ENCODE measurements around the gene OR6Y1. TPM values are rescaled to one million over a fixed set of nuclear protein-coding genes. Genes with fewer than 3 reads are reported as not detected.

The OR6Y1 gene
- polyA plus RNA-seq, 3 donors: 0.04 TPM; not detected in 2

DNA sequence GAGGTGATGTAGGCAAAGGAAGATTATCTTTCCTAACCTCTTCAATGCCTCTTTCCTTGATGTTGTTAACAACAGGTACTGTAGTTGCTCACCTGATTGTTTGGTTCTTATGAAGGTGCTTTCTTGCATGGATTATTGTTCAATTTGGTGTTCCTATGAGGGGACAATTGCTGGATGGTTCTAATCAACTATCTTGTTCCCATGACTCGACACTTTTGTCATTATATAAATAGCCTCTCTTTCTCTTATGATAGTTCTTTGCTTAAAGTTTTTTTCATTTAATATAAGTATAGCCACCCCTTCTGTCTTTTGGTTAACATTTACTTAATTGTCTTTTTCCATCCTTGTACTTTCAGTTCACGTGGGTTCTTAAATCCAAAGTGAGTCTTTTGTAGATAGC lies 46.7 kb downstream of the OR6Y1 start:
- DNase-seq (ENCODE audit: low read depth in 3 of 3, low spot score in 2 of 3): no peak

GRCh38 chr1:158506369-158506987 lies 47.7 kb downstream of the OR6Y1 start:
- no peak for DNase-seq (ENCODE audit: low read depth in 3 of 3, low spot score in 2 of 3)

- peak in 1 of 3 donors; percentile 1 for DNase-seq (ENCODE audit: low read depth in 3 of 3, low spot score in 2 of 3)
These were observed 57.8 kb downstream of the OR6Y1 start for GRCh38 chr1:158496374-158496773.

DNA sequence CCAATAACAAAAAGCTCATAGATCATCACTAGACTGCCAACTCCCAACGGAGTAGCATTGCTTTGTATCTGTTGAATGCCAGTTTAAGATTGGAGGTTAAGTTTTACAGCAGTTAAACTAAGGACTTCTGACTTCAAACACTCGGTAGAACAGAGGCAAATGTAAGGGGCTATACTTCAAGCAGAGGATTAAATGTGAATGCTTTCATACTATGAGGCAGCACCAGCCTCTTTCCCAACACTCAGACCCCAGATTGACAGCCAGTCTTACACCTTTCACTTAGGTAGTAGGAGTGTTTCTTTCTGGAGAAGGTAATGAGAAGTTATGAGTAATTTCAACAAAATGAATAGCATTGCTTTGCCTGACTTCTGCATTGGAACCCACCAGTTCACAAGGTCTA lies 59.4 kb downstream of the OR6Y1 start:
- DNase-seq (ENCODE audit: low read depth in 3 of 3, low spot score in 2 of 3): no peak

Other genes with a start within 250 kb of the OR6Y1 start
- gene CD1B, start 222.9 kb downstream of the OR6Y1 start, polyA plus RNA-seq (ENCODE audit: insufficient read length in 3 of 3): under 1 TPM in 1 of 3 donors, not detected in 2; 0.13 TPM
- under 1 TPM; 0.18 to 0.36 (median 0.30) TPM for gene CD1E, start 200.5 kb downstream of the OR6Y1 start, polyA plus RNA-seq (ENCODE audit: insufficient read length in 3 of 3)
- not detected for gene OR10T2, start 154.9 kb downstream of the OR6Y1 start, polyA plus RNA-seq (ENCODE audit: insufficient read length in 3 of 3)
- gene OR10K2, start 128.2 kb downstream of the OR6Y1 start, polyA plus RNA-seq (ENCODE audit: insufficient read length in 3 of 3): not detected
- gene OR10K1, start 92.6 kb downstream of the OR6Y1 start, polyA plus RNA-seq (ENCODE audit: insufficient read length in 3 of 3): not detected
- not detected for gene OR10R2, start 82.2 kb downstream of the OR6Y1 start, polyA plus RNA-seq (ENCODE audit: insufficient read length in 3 of 3)
- gene OR6P1, start 16.2 kb upstream of the OR6Y1 start, polyA plus RNA-seq (ENCODE audit: insufficient read length in 3 of 3): not detected
- gene OR10X1, start 25.5 kb upstream of the OR6Y1 start, polyA plus RNA-seq (ENCODE audit: insufficient read length in 3 of 3): not detected
- under 1 TPM; 0.01 to 0.07 (median 0.03) TPM for gene OR10Z1, start 50.9 kb upstream of the OR6Y1 start, polyA plus RNA-seq (ENCODE audit: insufficient read length in 3 of 3)
- gene SPTA1, start 132.3 kb upstream of the OR6Y1 start, polyA plus RNA-seq (ENCODE audit: insufficient read length in 3 of 3): 1 to 10 TPM; 1.2 to 3.4 (median 1.2) TPM
- not detected for gene OR6K2, start 146.2 kb upstream of the OR6Y1 start, polyA plus RNA-seq (ENCODE audit: insufficient read length in 3 of 3)
- gene OR6K3, start 166.3 kb upstream of the OR6Y1 start, polyA plus RNA-seq (ENCODE audit: insufficient read length in 3 of 3): under 1 TPM in 2 of 3 donors, not detected in 1; 0.07 to 0.12 TPM
- not detected for gene OR6K6, start 200.3 kb upstream of the OR6Y1 start, polyA plus RNA-seq (ENCODE audit: insufficient read length in 3 of 3)
- gene OR6N1, start 217.8 kb upstream of the OR6Y1 start, polyA plus RNA-seq (ENCODE audit: insufficient read length in 3 of 3): not detected
- not detected for gene OR6N2, start 226.8 kb upstream of the OR6Y1 start, polyA plus RNA-seq (ENCODE audit: insufficient read length in 3 of 3)